ENCODE results near the gene MGAT4D. TPM values are rescaled to one million over a fixed set of nuclear protein-coding genes. Genes with fewer than 3 reads are reported as not detected.

MGAT4D gene
- total and polyA plus RNA-seq, 7 donors: not detected

DNA sequence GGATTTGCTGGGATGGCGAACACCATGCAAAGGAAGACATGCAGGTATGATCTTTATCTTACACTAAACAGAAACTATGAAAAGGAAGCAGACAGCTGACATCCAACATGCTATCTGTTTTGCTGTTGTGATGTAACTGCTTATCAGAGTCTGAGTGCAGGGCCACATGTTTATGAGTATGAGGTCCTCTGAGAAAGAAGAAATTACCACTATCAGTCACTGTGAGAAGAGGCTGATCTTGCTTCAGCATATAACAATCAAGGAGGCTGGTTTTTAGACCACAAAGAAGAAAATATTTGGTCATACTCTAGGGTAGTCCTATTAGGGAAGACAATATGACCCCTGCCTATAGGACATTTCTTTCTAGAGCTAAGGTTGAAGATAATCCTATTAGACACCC is 89.1 kb downstream of the MGAT4D start:
- no peak for ATAC-seq

DNA sequence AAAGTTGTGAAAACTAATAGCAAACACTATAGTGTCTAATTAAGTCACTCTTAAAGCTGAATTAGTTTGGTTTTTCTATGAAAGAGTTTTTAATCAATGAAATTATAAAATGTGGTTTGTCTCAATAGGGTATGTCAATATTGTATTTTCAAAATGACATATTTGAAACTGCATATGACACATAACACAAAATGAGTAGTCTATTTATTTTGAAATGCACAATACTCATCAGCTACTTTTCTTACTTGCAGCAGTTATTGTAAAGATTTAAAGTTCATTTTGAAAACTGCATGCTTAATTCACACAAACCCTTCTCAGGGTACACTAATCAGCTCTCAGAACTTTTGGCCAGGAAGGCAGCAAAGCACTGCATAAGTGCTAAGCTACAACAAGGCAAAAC is 91.8 kb downstream of the MGAT4D start:
- intact Hi-C loops (cut with DNase I): no loop called here
- no peaks in the 10 kb centered on the region for H3K36me3 ChIP-seq (ENCODE audit: insufficient read depth in 1 of 2, low read depth in 1 of 2)
- H3K27ac ChIP-seq: no peak overlapping the region
- no peak overlapping the region for H3K4me3 ChIP-seq
- no peaks in the 10 kb centered on the region for H3K4me1 ChIP-seq
- TF ChIP-seq CTCF (IDR thresholded peaks at IDR 0.05): no peak
- DNase-seq: no peak
- no peaks in the 10 kb centered on the region for H3K9me3 ChIP-seq
- no peak for ATAC-seq
- no peaks in the 10 kb centered on the region for H3K27me3 ChIP-seq (ENCODE audit: insufficient read depth in 3 of 3, low read length in 2 of 3)

More for the DNA sequence above, 89.1 kb downstream of the MGAT4D start:
- Histone ChIP-seq H3K27ac (no peak overlapping the region), H3K36me3 (ENCODE audit: insufficient read depth in 1 of 2, low read depth in 1 of 2) (no peaks in the 10 kb centered on the region), H3K4me3 (no peak overlapping the region), H3K27me3 (ENCODE audit: insufficient read depth in 3 of 3, low read length in 2 of 3) (no peaks in the 10 kb centered on the region), H3K4me1 (no peaks in the 10 kb centered on the region), H3K9me3 (no peaks in the 10 kb centered on the region)
- intact Hi-C loops (cut with DNase I): no loop called here
- TF ChIP-seq CTCF (IDR thresholded peaks at IDR 0.05): no peak
- 88 to 94% (median 93%) methylated on average over 1 of the region's 1 CpG for WGBS, 3 donors
- no peak for DNase-seq

GRCh38 chr4:140400111-140400510 is 98.0 kb downstream of the MGAT4D start:
- Histone ChIP-seq H3K27me3 (ENCODE audit: insufficient read depth in 3 of 3, low read length in 2 of 3) (no peaks in the 10 kb centered on the region), H3K4me1 (no peaks in the 10 kb centered on the region), H3K27ac (no peak overlapping the region), H3K9me3 (no peaks in the 10 kb centered on the region), H3K36me3 (ENCODE audit: insufficient read depth in 1 of 2, low read depth in 1 of 2) (no peaks in the 10 kb centered on the region), H3K4me3 (no peak overlapping the region)
- WGBS, 3 donors: 73 to 86% (median 84%) methylated on average over 2 of the region's 2 CpGs
- ATAC-seq (no peak), DNase-seq (no peak)
- no peak for TF ChIP-seq CTCF (IDR thresholded peaks at IDR 0.05)
- intact Hi-C loops (cut with DNase I): no loop called here

DNA sequence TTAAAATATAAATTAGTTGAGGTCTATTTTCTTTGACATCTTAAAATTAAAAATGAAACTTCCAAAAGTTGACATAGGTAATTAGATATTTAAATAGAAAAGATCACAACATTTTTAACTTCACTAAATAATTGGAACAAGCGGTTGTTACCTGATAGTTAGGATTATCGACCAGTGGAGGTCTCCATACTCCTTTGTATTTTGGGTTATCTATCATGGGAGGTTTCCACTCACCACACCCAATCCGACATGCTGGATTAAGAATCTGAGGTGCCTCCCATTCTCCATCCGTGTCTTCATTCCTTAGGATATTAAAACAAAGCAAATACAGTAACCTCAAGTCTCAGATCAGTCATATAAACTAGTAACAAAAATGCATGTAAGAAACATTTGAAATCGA is 102.4 kb downstream of the MGAT4D start:
- H3K27ac ChIP-seq: no peak overlapping the region
- no peaks in the 10 kb centered on the region for H3K9me3 ChIP-seq
- DNase-seq (no peak), ATAC-seq (no peak)
- H3K4me1 ChIP-seq: no peaks in the 10 kb centered on the region
- intact Hi-C loops (cut with DNase I): no loop called here
- TF ChIP-seq CTCF (IDR thresholded peaks at IDR 0.05): no peak
- WGBS, 3 donors: 68 to 72% (median 71%) methylated on average over 5 of the region's 5 CpGs
- no peak overlapping the region for H3K4me3 ChIP-seq
- no peaks in the 10 kb centered on the region for H3K36me3 ChIP-seq (ENCODE audit: insufficient read depth in 1 of 2, low read depth in 1 of 2)
- no peaks in the 10 kb centered on the region for H3K27me3 ChIP-seq (ENCODE audit: insufficient read depth in 3 of 3, low read length in 2 of 3)

Other genes with a start within 250 kb of the MGAT4D start
- gene SCOC, start 124.6 kb downstream of the MGAT4D start, total RNA-seq: 10 to 100 TPM; 23.9 to 31.6 (median 28.5) TPM
- 10 to 100 TPM; 32.6 to 85.9 (median 40.7) TPM for gene SCOC, start 124.6 kb downstream of the MGAT4D start, polyA plus RNA-seq
- gene CLGN, start 70.6 kb downstream of the MGAT4D start, total RNA-seq: under 1 TPM; 0.22 to 0.67 (median 0.38) TPM
- gene CLGN, start 70.6 kb downstream of the MGAT4D start, polyA plus RNA-seq: under 1 TPM; 0.14 to 0.89 (median 0.40) TPM
- 10 to 100 TPM in 1 of 4 donors, 1 to 10 TPM in 3; 6.9 to 10.0 (median 8.7) TPM for gene ELMOD2, start 25.9 kb upstream of the MGAT4D start, total RNA-seq
- gene ELMOD2, start 25.9 kb upstream of the MGAT4D start, polyA plus RNA-seq: 1 to 10 TPM; 3.1 to 7.6 (median 4.5) TPM
- not detected for gene UCP1, start 70.7 kb upstream of the MGAT4D start, total RNA-seq
- gene UCP1, start 70.7 kb upstream of the MGAT4D start, polyA plus RNA-seq: under 1 TPM in 1 of 3 donors, not detected in 2; 0.09 TPM

All from psoas muscle (tissue), 8 donors.